HG03159 (cell line): ENCODE measurements around the gene RNU5D-1.

Experiments used
- ATAC-seq: cut with Tn5 transposase; IDR thresholded peaks from one replicate; pipeline ENCODE4 v1.9.1; 2021; ENCODE audit warnings: mild to moderate bottlenecking, moderate library complexity; ENCODE audit not compliant: unreplicated experiment

Gene RNU5D-1

GRCh38 chr1:44733784-44734183 lies 2.8 kb upstream of the RNU5D-1 start:
- ATAC-seq: no peak

GRCh38 chr1:44733365-44733764 lies 2.4 kb upstream of the RNU5D-1 start:
- no peak for ATAC-seq

GRCh38 chr1:44724955-44725698 lies 5.8 kb downstream of the RNU5D-1 start:
- no peak for ATAC-seq

- no peak for ATAC-seq
Observed at GRCh38 chr1:44724296-44724954, 6.5 kb downstream of the RNU5D-1 start.

GRCh38 chr1:44723496-44724295 lies 7.3 kb downstream of the RNU5D-1 start:
- ATAC-seq: no peak

- no peak for ATAC-seq
Observed at GRCh38 chr1:44723064-44723463, 7.9 kb downstream of the RNU5D-1 start.

GRCh38 chr1:44721485-44722361 lies 9.2 kb downstream of the RNU5D-1 start:
- ATAC-seq: peak; percentile 65

- ATAC-seq: no peak
Observed at GRCh38 chr1:44720281-44720680, 10.7 kb downstream of the RNU5D-1 start.

- no peak for ATAC-seq
Observed at GRCh38 chr1:44719318-44719717, 11.7 kb downstream of the RNU5D-1 start.

GRCh38 chr1:44718091-44718490 lies 12.9 kb downstream of the RNU5D-1 start:
- no peak for ATAC-seq

GRCh38 chr1:44717653-44718052 lies 13.3 kb downstream of the RNU5D-1 start:
- no peak for ATAC-seq

GRCh38 chr1:44717156-44717555 lies 13.8 kb downstream of the RNU5D-1 start:
- ATAC-seq: no peak

GRCh38 chr1:44714944-44715571 lies 15.9 kb downstream of the RNU5D-1 start:
- ATAC-seq: peak; percentile 55

GRCh38 chr1:44714532-44714931 lies 16.4 kb downstream of the RNU5D-1 start:
- no peak for ATAC-seq

GRCh38 chr1:44713321-44713781 lies 17.6 kb downstream of the RNU5D-1 start:
- no peak for ATAC-seq

- ATAC-seq: no peak
Observed at GRCh38 chr1:44707959-44708831, 22.8 kb downstream of the RNU5D-1 start.

GRCh38 chr1:44707112-44707881 lies 23.7 kb downstream of the RNU5D-1 start:
- ATAC-seq: no peak

GRCh38 chr1:44705938-44706337 lies 25.0 kb downstream of the RNU5D-1 start:
- no peak for ATAC-seq
